Adrenal gland (tissue), 12 donors: Measurements from ENCODE around the gene PZP. TPM values are rescaled to one million over a fixed set of nuclear protein-coding genes. Genes with fewer than 3 reads are reported as not detected.

Experiments used
- DNase-seq, 7 donors: peaks; one replicate each; pipeline ENCODE4 v3.0.0-alpha.2; 2019 to 2020
- H3K27ac ChIP-seq, 5 donors: fragments of 200-600 bp; sonication (generic) in 4 of 5; 1 replicate in 3 of 5; 2 replicates in 2 of 5; pipeline versions ENCODE4 v1.5.1 to v1.8.0; 2016 to 2020; ENCODE audit warnings: mild to moderate bottlenecking in 1 of 5
- H3K27me3 ChIP-seq: fragments of 200-600 bp; 2 replicates; pipeline ENCODE4 v1.8.0; 2021
- H3K36me3 ChIP-seq, 2 donors: fragments of 200-600 bp; replicated peaks in 1 of 2; 1 replicate in 1 of 2; 2 replicates in 1 of 2; pipeline versions ENCODE4 v1.5.1 to v1.8.0; 2018 to 2022
- H3K4me1 ChIP-seq, 2 donors: fragments of 200-600 bp; replicated peaks in 1 of 2; 1 replicate in 1 of 2; 2 replicates in 1 of 2; pipeline versions ENCODE4 v1.5.1 to v1.8.0; 2018 to 2021
- H3K4me3 ChIP-seq, 4 donors: fragments of 200-600 bp; sonication (generic) in 3 of 4; one replicate each; pipeline ENCODE4 v1.5.1; 2016 to 2018
- H3K9me3 ChIP-seq, 3 donors: fragments of 200-600 bp; sonication (generic) in 1 of 3; replicated peaks in 1 of 3; 1 replicate in 2 of 3; 2 replicates in 1 of 3; pipeline versions ENCODE4 v1.5.1 to v1.8.0; 2016 to 2021
- POLR2A ChIP-seq, 2 donors: fragments of 450-650 bp; IDR thresholded peaks; one replicate each; pipeline ENCODE4 v1.6.1; 2017; ENCODE audit warnings: antibody characterized with exemption in 2 of 2, mild to moderate bottlenecking in 2 of 2, moderate library complexity in 1 of 2
- WGBS, 4 donors: extraction: QIAGEN DNeasy Blood & Tissue Kit in 2 of 4; methylation state at CpG; one replicate each; pipeline versions ENCODE4 v1.1.5 to v1.1.7; 2013 to 2017; 5-methylcytosine and 5-hydroxymethylcytosine counted together
- intact Hi-C, 2 donors: fragments of 100-400 bp; cut with DNase I; formaldehyde crosslinking; loops; one replicate each; pipeline versions ENCODE4 v1.14.1 to v1.15.0; 2022 to 2023
- polyA plus RNA-seq, 3 donors: library from polyadenylated mRNA; stranded (reverse); fragments of 200-250 nt in 2 of 3; fragments of 350-450 nt in 1 of 3; fragmentation: Illumina TruSeq in 1 of 3; extraction: RNeasy Lipid Tissue Mini Kit (QIAGEN cat#74804) in 1 of 3; gene quantifications; one replicate each; pipeline ENCODE4 v1.2.3, GENCODE V29; 2013 to 2014
- total RNA-seq, 9 donors: library from RNA; depleted of rRNA in 4 of 9; stranded (reverse); fragments of >200 nt in 4 of 9; fragments of 120-200 nt in 1 of 9; fragmentation: NEBNext Ultra II Directional in 1 of 9; extraction: Animal tissue kit (Norgen Biotek cat#: 25700) in 1 of 9; gene quantifications; one replicate each; pipeline versions ENCODE4 v1.1.0 to v1.2.4, GENCODE V29; 2013 to 2023
- TF ChIP-seq, protein P1 (sequence below), 6 experiments: fragments of 450-650 bp in 4 of 6; fragments of 200-600 bp in 2 of 6; sonication (generic) in 1 of 6; IDR thresholded peaks; 1 replicate in 5 of 6; 2 replicates in 1 of 6; pipeline versions ENCODE4 v1.5.1 to v1.8.0; 2016 to 2021; ENCODE audit warnings: antibody characterized with exemption in 6 of 6, mild to moderate bottlenecking in 2 of 6, moderate library complexity in 1 of 6
- donor health status: healthy with polysubstance abuse.
- donor health status: Bipolar disorder and iron deficiency.
- donor health status: DM: yes; HTN: yes; CAD: no.
- donor health status: DM: no; HTN: no; CAD: no.
- donor health status: DM: no; HTN: no; CAD: no.
- donor health status: DM: yes; HTN: yes; CAD: no.

Gene PZP
- total and polyA plus RNA-seq, 12 donors, result 0.08 to 0.95 (median 0.35) TPM; not detected in 2

DNA sequence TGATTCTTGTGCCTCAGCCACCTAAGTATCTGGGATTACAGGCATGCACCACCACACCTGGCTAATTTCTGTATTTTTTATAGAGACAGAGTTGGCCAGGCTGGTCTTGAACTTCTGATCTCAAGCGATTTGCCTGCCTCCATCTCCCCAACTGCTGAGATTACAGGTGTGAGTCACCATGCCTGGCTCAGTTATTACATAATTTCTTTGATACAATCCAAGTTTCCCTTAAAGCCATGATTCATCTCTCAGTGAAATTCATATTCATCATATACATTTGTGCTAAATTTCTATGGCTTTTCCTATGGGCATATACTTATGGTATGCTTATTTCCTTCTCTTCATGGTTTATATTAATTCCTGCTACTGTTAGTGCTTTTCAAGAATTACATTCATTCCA, 29.1 kb upstream of the PZP start:
- 81 to 100% (median 90%) methylated on average over 1 of the region's 1 CpG for WGBS, 4 donors
- intact Hi-C loops, result no loop called here
- TF ChIP-seq, protein P1, sequence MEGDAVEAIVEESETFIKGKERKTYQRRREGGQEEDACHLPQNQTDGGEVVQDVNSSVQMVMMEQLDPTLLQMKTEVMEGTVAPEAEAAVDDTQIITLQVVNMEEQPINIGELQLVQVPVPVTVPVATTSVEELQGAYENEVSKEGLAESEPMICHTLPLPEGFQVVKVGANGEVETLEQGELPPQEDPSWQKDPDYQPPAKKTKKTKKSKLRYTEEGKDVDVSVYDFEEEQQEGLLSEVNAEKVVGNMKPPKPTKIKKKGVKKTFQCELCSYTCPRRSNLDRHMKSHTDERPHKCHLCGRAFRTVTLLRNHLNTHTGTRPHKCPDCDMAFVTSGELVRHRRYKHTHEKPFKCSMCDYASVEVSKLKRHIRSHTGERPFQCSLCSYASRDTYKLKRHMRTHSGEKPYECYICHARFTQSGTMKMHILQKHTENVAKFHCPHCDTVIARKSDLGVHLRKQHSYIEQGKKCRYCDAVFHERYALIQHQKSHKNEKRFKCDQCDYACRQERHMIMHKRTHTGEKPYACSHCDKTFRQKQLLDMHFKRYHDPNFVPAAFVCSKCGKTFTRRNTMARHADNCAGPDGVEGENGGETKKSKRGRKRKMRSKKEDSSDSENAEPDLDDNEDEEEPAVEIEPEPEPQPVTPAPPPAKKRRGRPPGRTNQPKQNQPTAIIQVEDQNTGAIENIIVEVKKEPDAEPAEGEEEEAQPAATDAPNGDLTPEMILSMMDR (IDR thresholded peaks at IDR 0.05), result no peak
- no peak for TF ChIP-seq POLR2A (IDR thresholded peaks at IDR 0.05)
- no peaks in the 10 kb centered on the region for H3K4me1 ChIP-seq
- no peak overlapping the region for H3K27ac ChIP-seq
- no peaks in the 10 kb centered on the region for H3K36me3 ChIP-seq
- H3K9me3 ChIP-seq, result no peaks in the 10 kb centered on the region
- no peak overlapping the region for H3K4me3 ChIP-seq
- no peak for DNase-seq
- H3K27me3 ChIP-seq, result no peaks in the 10 kb centered on the region

DNA sequence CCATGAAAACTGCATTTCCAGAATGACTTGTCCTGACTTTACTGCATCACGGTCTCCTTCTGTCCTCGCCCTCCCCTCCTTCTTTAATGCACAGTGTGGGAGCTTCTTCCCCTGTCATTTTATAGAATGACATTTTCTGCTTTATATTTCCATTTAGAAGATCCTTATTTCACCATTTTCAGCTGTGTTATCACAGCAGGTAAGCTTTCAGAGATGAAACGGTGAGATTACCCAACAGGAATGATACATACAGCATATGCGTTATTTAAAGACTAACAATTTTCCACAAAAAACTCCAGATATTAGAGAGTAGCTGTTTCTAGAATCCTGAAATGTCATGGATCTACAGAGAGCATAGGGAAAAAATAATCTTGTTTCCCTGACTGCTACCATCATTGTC, 27.3 kb upstream of the PZP start:
- DNase-seq, result no peak
- 90 to 97% (median 92%) methylated on average over 4 of the region's 4 CpGs for WGBS, 4 donors
- H3K27ac ChIP-seq, result no peak overlapping the region
- intact Hi-C loops, result no loop called here
- no peak for TF ChIP-seq POLR2A (IDR thresholded peaks at IDR 0.05)
- TF ChIP-seq, protein P1 (IDR thresholded peaks at IDR 0.05), result no peak
- H3K4me3 ChIP-seq, result no peak overlapping the region
- H3K9me3 ChIP-seq, result no peaks in the 10 kb centered on the region
- H3K27me3 ChIP-seq, result no peaks in the 10 kb centered on the region
- H3K36me3 ChIP-seq, result no peaks in the 10 kb centered on the region
- H3K4me1 ChIP-seq, result no peaks in the 10 kb centered on the region

DNA sequence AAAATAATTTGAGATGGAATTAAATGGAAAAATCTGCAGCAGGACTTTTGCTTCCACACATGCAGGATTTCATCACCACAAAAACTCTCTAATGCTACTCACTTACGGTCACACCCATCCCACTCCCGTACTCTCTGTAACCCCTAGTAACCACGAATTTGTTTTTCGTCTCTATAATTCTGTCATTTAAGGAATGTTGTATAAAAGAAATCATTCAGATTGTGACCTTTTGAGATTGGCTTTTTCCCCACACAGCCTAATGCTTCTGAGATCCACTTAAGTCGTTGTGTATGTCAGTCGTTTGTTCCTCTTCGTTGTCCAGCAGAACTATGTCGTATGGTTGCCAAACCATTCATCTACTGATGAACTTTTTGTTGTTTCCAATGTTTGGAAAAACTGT, 19.8 kb upstream of the PZP start:
- no peaks in the 10 kb centered on the region for H3K4me1 ChIP-seq
- H3K9me3 ChIP-seq, result no peaks in the 10 kb centered on the region
- no peak for TF ChIP-seq POLR2A (IDR thresholded peaks at IDR 0.05)
- TF ChIP-seq, protein P1 (IDR thresholded peaks at IDR 0.05), result no peak
- no peak overlapping the region for H3K27ac ChIP-seq
- 67 to 82% (median 78%) methylated on average over 8 of the region's 8 CpGs for WGBS, 4 donors
- intact Hi-C loops, result no loop called here
- H3K4me3 ChIP-seq, result no peak overlapping the region
- H3K27me3 ChIP-seq, result no peaks in the 10 kb centered on the region
- no peaks in the 10 kb centered on the region for H3K36me3 ChIP-seq
- DNase-seq, result no peak

DNA sequence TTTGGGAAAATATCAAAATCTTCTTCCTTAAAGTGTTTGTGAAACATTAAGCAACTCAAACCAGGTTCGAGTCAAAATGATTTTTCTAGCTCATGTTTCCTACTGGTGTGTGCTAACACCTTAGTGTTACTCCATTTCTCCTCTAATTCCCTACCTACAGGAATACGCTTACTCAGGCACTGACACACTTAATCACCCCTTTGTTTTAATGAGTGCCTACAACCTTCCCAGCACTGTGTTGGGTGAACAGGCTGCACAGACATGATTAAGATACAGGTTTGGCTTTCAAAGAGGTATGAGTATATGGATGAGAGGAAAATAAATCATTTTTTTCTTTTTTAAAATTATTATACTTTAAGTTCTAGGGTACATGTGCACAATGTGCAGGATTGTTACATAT, 15.6 kb upstream of the PZP start:
- WGBS, 4 donors, result 83 to 95% (median 92%) methylated on average over 2 of the region's 2 CpGs
- Histone ChIP-seq H3K9me3 (no peaks in the 10 kb centered on the region), H3K27me3 (no peaks in the 10 kb centered on the region), H3K36me3 (no peaks in the 10 kb centered on the region), H3K4me3 (no peak overlapping the region), H3K4me1 (no peaks in the 10 kb centered on the region), H3K27ac (no peak overlapping the region)
- TF ChIP-seq, protein P1 (IDR thresholded peaks at IDR 0.05), result no peak
- TF ChIP-seq POLR2A (IDR thresholded peaks at IDR 0.05), result no peak
- intact Hi-C loops, result no loop called here
- DNase-seq, result no peak
